BE2C (cell line): ENCODE data around the gene PALM3.
A peak's percentile ranks its signal among the peaks of the same experiment; 100 is the strongest.
"Not testable (repeated sequence)": the region's sequence is repeated elsewhere in the genome, so short reads cannot be mapped to it uniquely, and the experiment has no call there.

Experiments
- DNase-seq: peaks from one replicate; pipeline ENCODE4 v3.0.0-alpha.2; 2020
- H3K27me3 ChIP-seq: fragments of 250-450 bp; sonication (Bioruptor Pico); 2 replicates; pipeline ENCODE4 v1.5.1; 2020; ENCODE audit warnings: mild to moderate bottlenecking
- H3K36me3 ChIP-seq: fragments of 250-450 bp; sonication (Bioruptor Pico); 2 replicates; pipeline ENCODE4 v1.5.1; 2020; ENCODE audit warnings: mild to moderate bottlenecking
- H3K4me1 ChIP-seq: fragments of 250-450 bp; sonication (Bioruptor Pico); 2 replicates; pipeline ENCODE4 v1.5.1; 2020
- H3K4me3 ChIP-seq: 2 replicates; pipeline ENCODE4 v1.5.1; 2011; ENCODE audit warnings: low read depth, low read length
- H3K9me3 ChIP-seq: fragments of 250-450 bp; sonication (Bioruptor Pico); 2 replicates; pipeline ENCODE4 v1.5.1; 2020
- CTCF ChIP-seq: IDR thresholded peaks from 2 replicates; pipeline ENCODE4 v1.5.1; 2012; ENCODE audit warnings: mild to moderate bottlenecking, low read depth, low read length

Gene PALM3

GRCh38 chr19:14053032-14053431 is 8.8 kb downstream of the PALM3 start:
- H3K4me1 ChIP-seq: no peaks in the 10 kb centered on the region
- H3K36me3 ChIP-seq: no peaks in the 10 kb centered on the region
- no peak for TF ChIP-seq CTCF
- H3K27me3 ChIP-seq: no peaks in the 10 kb centered on the region
- no peak overlapping the region for H3K4me3 ChIP-seq
- H3K9me3 ChIP-seq: no peaks in the 10 kb centered on the region
- no peak for DNase-seq

- H3K27me3 ChIP-seq: no peaks in the 10 kb centered on the region
- DNase-seq: no peak
- H3K4me1 ChIP-seq: no peaks in the 10 kb centered on the region
- H3K9me3 ChIP-seq: no peaks in the 10 kb centered on the region
- no peaks in the 10 kb centered on the region for H3K36me3 ChIP-seq
- no peak overlapping the region for H3K4me3 ChIP-seq
- no peak for TF ChIP-seq CTCF
Measured at GRCh38 chr19:14052470-14052869, 9.4 kb downstream of the PALM3 start.

GRCh38 chr19:14051980-14052379 is 9.9 kb downstream of the PALM3 start:
- DNase-seq: no peak
- Histone ChIP-seq H3K4me3 (no peak overlapping the region), H3K9me3 (no peaks in the 10 kb centered on the region), H3K4me1 (no peaks in the 10 kb centered on the region), H3K36me3 (no peaks in the 10 kb centered on the region), H3K27me3 (no peaks in the 10 kb centered on the region)
- no peak for TF ChIP-seq CTCF

GRCh38 chr19:14050961-14051360 is 10.9 kb downstream of the PALM3 start:
- not testable (repeated sequence) for DNase-seq, H3K36me3 ChIP-seq, H3K4me3 ChIP-seq, H3K27me3 ChIP-seq, H3K9me3 ChIP-seq, H3K4me1 ChIP-seq

- no peaks in the 10 kb centered on the region for H3K36me3 ChIP-seq
- DNase-seq: no peak
- H3K9me3 ChIP-seq: no peaks in the 10 kb centered on the region
- no peak overlapping the region for H3K4me3 ChIP-seq
- no peaks in the 10 kb centered on the region for H3K27me3 ChIP-seq
- no peaks in the 10 kb centered on the region for H3K4me1 ChIP-seq
- TF ChIP-seq CTCF: no peak
Measured at GRCh38 chr19:14050512-14050911, 11.4 kb downstream of the PALM3 start.

GRCh38 chr19:14048443-14049153 is 13.3 kb downstream of the PALM3 start:
- no peaks in the 10 kb centered on the region for H3K4me1 ChIP-seq
- H3K27me3 ChIP-seq: no peaks in the 10 kb centered on the region
- DNase-seq: peak; percentile 74
- H3K36me3 ChIP-seq: no peaks in the 10 kb centered on the region
- no peaks in the 10 kb centered on the region for H3K9me3 ChIP-seq
- TF ChIP-seq CTCF: peak; percentile 98
- H3K4me3 ChIP-seq: no peak overlapping the region

- H3K36me3 ChIP-seq, H3K4me3 ChIP-seq, H3K27me3 ChIP-seq, H3K9me3 ChIP-seq, H3K4me1 ChIP-seq, DNase-seq: not testable (repeated sequence)
Measured at GRCh38 chr19:14047866-14048265, 14.0 kb downstream of the PALM3 start.
